Osteoblast (primary cell): Measurements from ENCODE around the gene PPP3CA. TPM values are rescaled to one million over a fixed set of nuclear protein-coding genes. Genes with fewer than 3 reads are reported as not detected.

Experiments
- DNase-seq: peaks from one replicate; pipeline ENCODE4 v3.0.0; 2011; ENCODE audit warnings: low spot score, mixed read lengths; ENCODE audit not compliant: insufficient read length; ENCODE audit errors: missing footprints
- H2AFZ ChIP-seq: 2 replicates; pipeline ENCODE4 v1.6.0; 2011; ENCODE audit warnings: mild to moderate bottlenecking, low read length
- H3K27ac ChIP-seq: 2 replicates; pipeline ENCODE4 v1.5.1; 2011; ENCODE audit warnings: mild to moderate bottlenecking, low read depth, low read length, moderate library complexity
- H3K27me3 ChIP-seq: 2 replicates; pipeline ENCODE4 v1.6.0; 2012; ENCODE audit warnings: mild to moderate bottlenecking, control low read depth, inconsistent platforms, low read length, moderate library complexity; ENCODE audit not compliant: insufficient read depth
- H3K36me3 ChIP-seq: 2 replicates; pipeline ENCODE4 v1.5.1; 2011; ENCODE audit warnings: mild to moderate bottlenecking, low read length, control low read depth, moderate library complexity; ENCODE audit not compliant: insufficient read depth
- H3K4me1 ChIP-seq: 2 replicates; pipeline ENCODE4 v1.5.1; 2011; ENCODE audit warnings: mild to moderate bottlenecking, low read length, control low read depth, moderate library complexity; ENCODE audit not compliant: insufficient read depth
- H3K4me2 ChIP-seq: 2 replicates; pipeline ENCODE4 v1.6.0; 2011; ENCODE audit warnings: mild to moderate bottlenecking, low read length; ENCODE audit not compliant: insufficient read depth
- H3K4me3 ChIP-seq: fragments of 200-600 bp; sonication (generic); 3 replicates; pipeline ENCODE4 v1.5.1; 2012; ENCODE audit warnings: mild to moderate bottlenecking, low read length, inconsistent platforms; ENCODE audit not compliant: insufficient read depth
- H3K79me2 ChIP-seq: 2 replicates; pipeline ENCODE4 v1.6.0; 2012; ENCODE audit warnings: mild to moderate bottlenecking, low read length, control low read depth, inconsistent platforms; ENCODE audit not compliant: insufficient read depth
- H3K9me3 ChIP-seq: 2 replicates; pipeline ENCODE4 v1.5.1; 2011; ENCODE audit warnings: low read depth, low read length, control low read depth
- H4K20me1 ChIP-seq: 2 replicates; pipeline ENCODE4 v1.6.0; 2012; ENCODE audit warnings: mild to moderate bottlenecking, low read length, control low read depth; ENCODE audit not compliant: insufficient read depth
- total RNA-seq: library from RNA; depleted of rRNA; stranded (reverse); fragments of >200 nt; gene quantifications from 2 replicates; pipeline ENCODE4 v1.2.3, GENCODE V29; 2012
- TF ChIP-seq, protein P1 (sequence below): IDR thresholded peaks from 2 replicates; pipeline ENCODE4 v1.5.1; 2011; ENCODE audit warnings: mild to moderate bottlenecking, low read depth, low read length, moderate library complexity; ENCODE audit errors: extremely low read depth

PPP3CA gene
- total RNA-seq, 1 donor, result 80.0 TPM

DNA sequence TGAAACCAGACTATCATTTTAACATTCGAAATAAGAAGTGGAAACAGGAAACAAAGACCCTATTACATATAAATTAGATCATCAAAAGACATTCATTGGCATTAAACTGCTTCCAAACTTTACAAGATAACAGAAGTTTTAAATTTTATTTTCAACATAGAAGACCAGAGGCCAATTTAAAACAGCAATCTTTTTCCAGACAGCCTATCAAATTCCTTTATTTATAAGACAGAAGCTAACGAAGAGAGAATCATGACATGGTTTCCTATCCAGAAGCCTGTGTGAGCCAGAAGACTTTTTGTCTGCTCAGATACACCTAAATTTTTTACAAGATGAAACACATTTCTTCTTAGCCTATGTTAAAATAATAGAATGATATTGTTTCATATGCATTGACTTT is 291.9 kb downstream of the PPP3CA start:
- TF ChIP-seq, protein P1, sequence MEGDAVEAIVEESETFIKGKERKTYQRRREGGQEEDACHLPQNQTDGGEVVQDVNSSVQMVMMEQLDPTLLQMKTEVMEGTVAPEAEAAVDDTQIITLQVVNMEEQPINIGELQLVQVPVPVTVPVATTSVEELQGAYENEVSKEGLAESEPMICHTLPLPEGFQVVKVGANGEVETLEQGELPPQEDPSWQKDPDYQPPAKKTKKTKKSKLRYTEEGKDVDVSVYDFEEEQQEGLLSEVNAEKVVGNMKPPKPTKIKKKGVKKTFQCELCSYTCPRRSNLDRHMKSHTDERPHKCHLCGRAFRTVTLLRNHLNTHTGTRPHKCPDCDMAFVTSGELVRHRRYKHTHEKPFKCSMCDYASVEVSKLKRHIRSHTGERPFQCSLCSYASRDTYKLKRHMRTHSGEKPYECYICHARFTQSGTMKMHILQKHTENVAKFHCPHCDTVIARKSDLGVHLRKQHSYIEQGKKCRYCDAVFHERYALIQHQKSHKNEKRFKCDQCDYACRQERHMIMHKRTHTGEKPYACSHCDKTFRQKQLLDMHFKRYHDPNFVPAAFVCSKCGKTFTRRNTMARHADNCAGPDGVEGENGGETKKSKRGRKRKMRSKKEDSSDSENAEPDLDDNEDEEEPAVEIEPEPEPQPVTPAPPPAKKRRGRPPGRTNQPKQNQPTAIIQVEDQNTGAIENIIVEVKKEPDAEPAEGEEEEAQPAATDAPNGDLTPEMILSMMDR, result no peak
- H3K79me2 ChIP-seq, result no peaks in the 10 kb centered on the region
- H3K36me3 ChIP-seq, result peaks cover 6% of the 10 kb centered on the region
- DNase-seq, result no peak
- no peak overlapping the region for H3K4me3 ChIP-seq
- H3K9me3 ChIP-seq, result no peaks in the 10 kb centered on the region
- H3K4me2 ChIP-seq, result no peak overlapping the region
- H3K27me3 ChIP-seq, result no peaks in the 10 kb centered on the region
- H3K27ac ChIP-seq, result no peak overlapping the region
- no peak overlapping the region for H2AFZ ChIP-seq
- H4K20me1 ChIP-seq, result no peaks in the 10 kb centered on the region
- H3K4me1 ChIP-seq, result no peaks in the 10 kb centered on the region

DNA sequence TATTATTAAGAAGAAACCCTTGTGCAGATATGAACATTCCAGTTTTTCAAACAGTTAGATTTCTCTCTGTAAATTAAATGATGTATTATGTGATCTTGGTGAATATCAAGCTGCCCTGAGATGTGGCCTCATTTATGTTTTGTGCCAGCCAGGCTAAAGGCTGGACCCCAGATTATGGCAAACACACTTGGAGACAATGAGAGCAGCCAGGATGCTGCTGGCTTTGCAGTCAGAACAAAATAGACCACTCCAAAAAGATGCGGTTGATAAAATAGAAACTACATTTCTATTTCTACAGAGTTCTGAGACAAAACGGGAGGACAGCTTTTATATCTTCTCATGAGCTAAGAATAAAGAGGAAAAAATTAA is 296.5 kb downstream of the PPP3CA start:
- DNase-seq, result no peak
- Histone ChIP-seq H3K4me3 (no peak overlapping the region), H3K4me2 (no peak overlapping the region), H3K27me3 (no peaks in the 10 kb centered on the region), H3K36me3 (no peaks in the 10 kb centered on the region), H3K27ac (no peak overlapping the region), H3K79me2 (no peaks in the 10 kb centered on the region), H4K20me1 (no peaks in the 10 kb centered on the region), H3K9me3 (no peaks in the 10 kb centered on the region), H2AFZ (no peak overlapping the region), H3K4me1 (no peaks in the 10 kb centered on the region)
- TF ChIP-seq, protein P1, result no peak

DNA sequence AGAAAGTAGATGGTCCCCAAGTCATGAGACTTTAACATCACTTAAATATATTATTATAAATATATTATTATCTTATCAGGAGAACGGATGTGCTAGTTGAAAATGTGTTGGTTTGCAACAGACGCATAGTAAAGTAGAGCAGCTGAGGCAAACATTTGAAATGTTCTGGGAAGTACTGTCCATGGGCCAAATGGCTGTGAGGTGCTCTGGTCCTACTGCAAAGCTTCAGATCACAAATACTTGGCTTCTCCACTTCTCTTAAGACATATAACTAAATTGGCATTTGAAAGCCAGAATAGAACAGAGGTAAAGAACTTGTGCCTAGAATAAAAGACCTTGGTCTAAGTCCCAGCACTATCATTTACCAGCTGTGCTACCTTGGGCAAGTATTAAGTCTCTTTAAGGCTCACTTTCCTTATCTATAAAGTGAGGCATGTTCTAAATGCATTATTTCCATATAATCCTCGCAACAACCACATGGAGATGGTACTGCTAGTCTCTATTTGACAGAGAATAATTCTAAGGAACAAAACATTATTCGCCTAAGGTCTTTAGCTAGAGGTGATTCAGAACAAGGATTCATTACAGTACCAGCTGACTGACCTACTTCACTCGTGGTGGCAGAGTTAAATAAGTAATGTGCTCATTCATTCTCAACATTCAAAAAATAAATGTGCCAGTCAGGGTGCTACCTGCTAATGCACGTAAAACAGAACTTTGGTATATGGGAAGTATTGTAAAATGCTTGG is 297.1 kb downstream of the PPP3CA start:
- H3K27ac ChIP-seq, result no peak overlapping the region

DNA sequence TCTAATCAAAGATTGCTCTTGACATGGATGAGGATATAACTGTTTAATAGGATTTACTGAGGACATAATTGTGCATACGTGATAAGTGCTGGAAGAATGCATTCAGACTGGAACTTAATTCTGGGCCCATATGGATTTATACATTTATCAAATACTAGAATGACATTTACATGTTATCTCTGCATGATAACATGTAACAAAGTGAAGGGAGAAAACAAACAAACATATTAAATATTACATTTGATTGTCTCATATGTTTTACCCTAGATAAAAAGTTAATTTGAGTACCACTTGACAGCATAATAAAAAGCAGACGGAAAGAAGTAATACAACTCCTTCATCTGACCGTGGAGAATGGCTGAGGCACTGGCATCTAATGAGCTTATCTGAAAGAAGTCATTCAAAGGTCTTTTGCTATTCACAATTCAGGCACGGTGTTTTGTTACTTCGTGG is 297.8 kb downstream of the PPP3CA start:
- H2AFZ ChIP-seq, result no peak overlapping the region
- no peaks in the 10 kb centered on the region for H3K27me3 ChIP-seq
- H3K27ac ChIP-seq, result no peak overlapping the region
- no peak overlapping the region for H3K4me3 ChIP-seq
- H3K36me3 ChIP-seq, result no peaks in the 10 kb centered on the region
- no peaks in the 10 kb centered on the region for H3K4me1 ChIP-seq
- no peak overlapping the region for H3K4me2 ChIP-seq
- DNase-seq, result no peak
- no peaks in the 10 kb centered on the region for H4K20me1 ChIP-seq
- H3K9me3 ChIP-seq, result no peaks in the 10 kb centered on the region
- no peaks in the 10 kb centered on the region for H3K79me2 ChIP-seq
- TF ChIP-seq, protein P1, result no peak

More for the DNA sequence above, 297.1 kb downstream of the PPP3CA start:
- Histone ChIP-seq H3K4me2 (no peak overlapping the region), H4K20me1 (no peaks in the 10 kb centered on the region), H2AFZ (no peak overlapping the region), H3K4me1 (no peaks in the 10 kb centered on the region), H3K36me3 (no peaks in the 10 kb centered on the region), H3K79me2 (no peaks in the 10 kb centered on the region), H3K27me3 (no peaks in the 10 kb centered on the region), H3K9me3 (no peaks in the 10 kb centered on the region), H3K4me3 (no peak overlapping the region)
- no peak for DNase-seq
- TF ChIP-seq, protein P1, result no peak
